NCI-H226 (cell line): ENCODE measurements around the gene ZNF776.
"Not testable (repeated sequence)": the region's sequence is repeated elsewhere in the genome, so short reads cannot be mapped to it uniquely, and the experiment has no call there.

ENCODE experiments used
- DNase-seq: peaks from one replicate; pipeline ENCODE4 v3.0.0-alpha.2; 2015

Gene ZNF776

GRCh38 chr19:57779220-57779845, 32.7 kb downstream of the ZNF776 start:
- no peak for DNase-seq

GRCh38 chr19:57786286-57786685, 39.7 kb downstream of the ZNF776 start:
- DNase-seq = no peak

- DNase-seq = no peak
Observed at GRCh38 chr19:57786906-57787305, 40.3 kb downstream of the ZNF776 start.

GRCh38 chr19:57788114-57788692, 41.6 kb downstream of the ZNF776 start:
- no peak for DNase-seq

GRCh38 chr19:57789288-57789687, 42.7 kb downstream of the ZNF776 start:
- no peak for DNase-seq

- DNase-seq = not testable (repeated sequence)
Observed at GRCh38 chr19:57796580-57796979, 50.0 kb downstream of the ZNF776 start.

GRCh38 chr19:57800696-57801095, 54.1 kb downstream of the ZNF776 start:
- DNase-seq = no peak

GRCh38 chr19:57802269-57802668, 55.7 kb downstream of the ZNF776 start:
- no peak for DNase-seq

- DNase-seq = no peak
Observed at GRCh38 chr19:57803265-57803593, 56.6 kb downstream of the ZNF776 start.

- peak; percentile 96 for DNase-seq
Observed at GRCh38 chr19:57803594-57804325, 57.1 kb downstream of the ZNF776 start.

GRCh38 chr19:57807541-57807940, 60.9 kb downstream of the ZNF776 start:
- peak; percentile 36 for DNase-seq
